OCI-LY1 (cell line): ENCODE data around the gene S100PBP.

Experiments used
- H2AFZ ChIP-seq: fragments of 200-600 bp; sonication (generic), shearing (Covaris generic); 2 replicates; pipeline ENCODE4 v1.6.0; 2014; ENCODE audit warnings: antibody characterized with exemption, mild to moderate bottlenecking, low read length
- H3F3A ChIP-seq: fragments of 200-600 bp; sonication (generic), shearing (Covaris generic); 2 replicates; pipeline ENCODE4 v1.6.0; 2014; ENCODE audit warnings: mild to moderate bottlenecking, antibody characterized with exemption, low read length, moderate library complexity; ENCODE audit not compliant: insufficient read depth
- H3K27ac ChIP-seq: fragments of 200-600 bp; sonication (generic); 2 replicates; pipeline ENCODE4 v1.5.1; 2014; ENCODE audit warnings: low read length, mixed run types, mild to moderate bottlenecking, low read depth; ENCODE audit not compliant: poor library complexity, severe bottlenecking
- H3K27me3 ChIP-seq: fragments of 200-600 bp; sonication (generic); 2 replicates; pipeline ENCODE4 v1.6.0; 2014; ENCODE audit warnings: antibody characterized with exemption, mild to moderate bottlenecking, low read length, moderate library complexity; ENCODE audit not compliant: insufficient read depth
- H3K36me3 ChIP-seq: fragments of 200-600 bp; sonication (generic); 2 replicates; pipeline ENCODE4 v1.6.1; 2014; ENCODE audit warnings: mild to moderate bottlenecking, antibody characterized with exemption, low read length, moderate library complexity, mixed read lengths; ENCODE audit not compliant: insufficient read depth
- H3K4me1 ChIP-seq: fragments of 200-600 bp; sonication (generic); 2 replicates; pipeline ENCODE4 v1.5.1; 2014; ENCODE audit warnings: mild to moderate bottlenecking, low read length, moderate library complexity; ENCODE audit not compliant: insufficient read depth, severe bottlenecking
- H3K4me2 ChIP-seq: fragments of 200-600 bp; sonication (generic), shearing (Covaris generic); 2 replicates; pipeline ENCODE4 v1.6.1; 2014; ENCODE audit warnings: low read length
- H3K4me3 ChIP-seq: fragments of 200-600 bp; sonication (generic); 2 replicates; pipeline ENCODE4 v1.5.1; 2014; ENCODE audit warnings: low read length, low read depth, mild to moderate bottlenecking, mixed read lengths; ENCODE audit not compliant: poor library complexity, severe bottlenecking
- H3K79me2 ChIP-seq: fragments of 200-600 bp; shearing (Covaris generic); 2 replicates; pipeline ENCODE4 v1.6.1; 2016; ENCODE audit warnings: mixed run types, low read length, mixed read lengths; ENCODE audit not compliant: insufficient read depth
- H3K9ac ChIP-seq: fragments of 200-600 bp; sonication (generic), shearing (Covaris generic); 2 replicates; pipeline ENCODE4 v1.6.1; 2014; ENCODE audit warnings: mild to moderate bottlenecking, low read length, mixed read lengths
- H3K9me2 ChIP-seq: fragments of 200-600 bp; sonication (generic), shearing (Covaris generic); 2 replicates; pipeline ENCODE4 v1.6.1; 2014; ENCODE audit warnings: low read depth, mild to moderate bottlenecking, low read length, mixed read lengths
- H3K9me3 ChIP-seq: fragments of 200-600 bp; shearing (Covaris generic); 2 replicates; pipeline ENCODE4 v1.6.1; 2014; ENCODE audit warnings: low read length, mixed read lengths
- H4K20me1 ChIP-seq: fragments of 200-600 bp; sonication (generic), shearing (Covaris generic); 2 replicates; pipeline ENCODE4 v1.6.0; 2016; ENCODE audit warnings: mild to moderate bottlenecking, low read length; ENCODE audit not compliant: insufficient read depth
- EZH2 ChIP-seq: fragments of 200-600 bp; sonication (generic), shearing (Covaris generic); IDR thresholded peaks from 2 replicates; pipeline ENCODE4 v1.8.0; 2017; ENCODE audit warnings: borderline replicate concordance, mixed run types, mild to moderate bottlenecking, antibody characterized with exemption, low read length, moderate library complexity, mixed read lengths
- TF ChIP-seq, protein P1 (sequence below): fragments of 200-600 bp; sonication (generic), shearing (Covaris generic); IDR thresholded peaks from 2 replicates; pipeline ENCODE4 v1.5.1; 2017; ENCODE audit warnings: mild to moderate bottlenecking, antibody characterized with exemption, low read length, moderate library complexity, mixed read lengths

Gene S100PBP

DNA sequence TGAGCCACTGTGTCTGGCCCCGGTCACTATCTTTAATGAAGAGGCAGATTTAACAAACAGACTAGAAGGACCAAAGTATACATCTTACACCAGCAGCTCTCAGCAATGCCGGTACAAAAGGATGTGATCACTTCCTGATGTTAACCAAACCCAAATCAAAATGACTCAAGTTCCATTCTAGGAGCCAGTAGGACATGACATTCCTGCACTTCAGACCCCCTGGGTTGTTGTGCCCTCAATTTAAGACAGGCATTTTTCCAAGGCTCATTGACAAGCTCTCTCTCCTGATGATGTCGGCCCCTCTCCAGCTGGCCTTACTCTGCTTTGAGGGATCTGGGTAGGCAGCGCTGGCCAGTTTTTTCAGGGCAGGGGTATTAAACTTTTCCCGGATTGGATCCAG lies 35.4 kb upstream of the S100PBP start:
- no peaks in the 10 kb centered on the region for H3K27me3 ChIP-seq
- H3K4me3 ChIP-seq, result no peak overlapping the region
- no peak overlapping the region for H3K27ac ChIP-seq
- no peaks in the 10 kb centered on the region for H3K4me1 ChIP-seq
- peaks cover 88% of the 10 kb centered on the region for H3K36me3 ChIP-seq
- H3K9me3 ChIP-seq, result no peaks in the 10 kb centered on the region
- no peak overlapping the region for H3K4me2 ChIP-seq
- H2AFZ ChIP-seq, result no peak overlapping the region
- no peaks in the 10 kb centered on the region for H4K20me1 ChIP-seq
- no peaks in the 10 kb centered on the region for H3K79me2 ChIP-seq
- H3F3A ChIP-seq, result no peaks in the 10 kb centered on the region
- TF ChIP-seq EZH2, result no peak
- TF ChIP-seq, protein P1, sequence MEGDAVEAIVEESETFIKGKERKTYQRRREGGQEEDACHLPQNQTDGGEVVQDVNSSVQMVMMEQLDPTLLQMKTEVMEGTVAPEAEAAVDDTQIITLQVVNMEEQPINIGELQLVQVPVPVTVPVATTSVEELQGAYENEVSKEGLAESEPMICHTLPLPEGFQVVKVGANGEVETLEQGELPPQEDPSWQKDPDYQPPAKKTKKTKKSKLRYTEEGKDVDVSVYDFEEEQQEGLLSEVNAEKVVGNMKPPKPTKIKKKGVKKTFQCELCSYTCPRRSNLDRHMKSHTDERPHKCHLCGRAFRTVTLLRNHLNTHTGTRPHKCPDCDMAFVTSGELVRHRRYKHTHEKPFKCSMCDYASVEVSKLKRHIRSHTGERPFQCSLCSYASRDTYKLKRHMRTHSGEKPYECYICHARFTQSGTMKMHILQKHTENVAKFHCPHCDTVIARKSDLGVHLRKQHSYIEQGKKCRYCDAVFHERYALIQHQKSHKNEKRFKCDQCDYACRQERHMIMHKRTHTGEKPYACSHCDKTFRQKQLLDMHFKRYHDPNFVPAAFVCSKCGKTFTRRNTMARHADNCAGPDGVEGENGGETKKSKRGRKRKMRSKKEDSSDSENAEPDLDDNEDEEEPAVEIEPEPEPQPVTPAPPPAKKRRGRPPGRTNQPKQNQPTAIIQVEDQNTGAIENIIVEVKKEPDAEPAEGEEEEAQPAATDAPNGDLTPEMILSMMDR, result no peak
- no peaks in the 10 kb centered on the region for H3K9me2 ChIP-seq
- no peak overlapping the region for H3K9ac ChIP-seq

DNA sequence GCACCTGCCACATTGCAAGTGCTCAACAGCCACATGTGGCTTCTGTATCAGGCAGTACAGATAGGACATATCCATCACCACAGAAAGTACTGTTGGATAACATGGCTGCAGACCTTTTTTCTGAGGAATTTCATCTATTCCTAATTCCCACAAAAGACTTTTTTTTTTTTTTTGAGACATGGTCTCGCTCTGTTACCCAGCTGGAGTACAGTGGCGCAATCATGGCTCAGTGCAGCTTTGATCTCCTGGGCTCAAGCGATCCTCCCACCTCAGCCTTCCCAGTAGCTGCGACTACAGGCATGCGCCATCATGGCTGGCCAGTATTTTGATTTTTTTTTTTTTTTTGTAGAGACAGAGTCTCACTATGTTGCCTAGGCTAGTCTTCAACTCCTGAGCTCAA lies 33.6 kb upstream of the S100PBP start:
- no peak overlapping the region for H2AFZ ChIP-seq
- H3K27ac ChIP-seq, result no peak overlapping the region
- H3K9me3 ChIP-seq, result no peaks in the 10 kb centered on the region
- H3K27me3 ChIP-seq, result no peaks in the 10 kb centered on the region
- no peaks in the 10 kb centered on the region for H4K20me1 ChIP-seq
- no peaks in the 10 kb centered on the region for H3K9me2 ChIP-seq
- no peaks in the 10 kb centered on the region for H3F3A ChIP-seq
- H3K4me1 ChIP-seq, result no peaks in the 10 kb centered on the region
- no peak overlapping the region for H3K9ac ChIP-seq
- H3K4me2 ChIP-seq, result no peak overlapping the region
- peaks cover 87% of the 10 kb centered on the region for H3K36me3 ChIP-seq
- no peak overlapping the region for H3K4me3 ChIP-seq
- TF ChIP-seq, protein P1, result no peak
- TF ChIP-seq EZH2, result no peak
- no peaks in the 10 kb centered on the region for H3K79me2 ChIP-seq

DNA sequence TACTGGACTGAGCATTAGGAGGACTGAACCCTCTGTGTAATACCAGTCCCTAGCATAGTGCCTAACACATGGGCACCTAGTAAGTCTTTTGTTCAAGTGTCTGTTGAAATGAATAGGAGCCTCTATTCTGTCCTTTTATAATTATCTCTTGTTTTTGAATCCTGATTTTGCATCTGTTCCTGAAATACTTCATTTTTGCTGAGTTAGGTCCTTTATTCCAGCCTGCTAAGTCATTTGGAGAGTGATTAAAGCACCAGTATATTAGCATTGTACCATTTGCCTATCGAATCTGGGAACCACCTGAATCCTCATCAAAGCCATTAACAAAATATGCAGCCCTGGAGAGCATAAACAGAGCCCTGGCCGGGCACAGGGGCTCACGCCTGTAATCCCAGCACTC lies 32.6 kb upstream of the S100PBP start:
- Histone ChIP-seq H3K4me3 (no peak overlapping the region), H3K9me2 (no peaks in the 10 kb centered on the region), H2AFZ (no peak overlapping the region), H3K27ac (no peak overlapping the region), H3K36me3 (peaks cover 86% of the 10 kb centered on the region), H3K79me2 (no peaks in the 10 kb centered on the region), H3K27me3 (no peaks in the 10 kb centered on the region), H3F3A (no peaks in the 10 kb centered on the region), H3K9me3 (no peaks in the 10 kb centered on the region), H3K9ac (no peak overlapping the region), H3K4me2 (no peak overlapping the region), H4K20me1 (no peaks in the 10 kb centered on the region), H3K4me1 (no peaks in the 10 kb centered on the region)
- no peak for TF ChIP-seq EZH2
- TF ChIP-seq, protein P1, result no peak
